Hematopoietic multipotent progenitor cell treated with erythropoietin and hydrocortisone succinate and interleukin-3 and kit ligand, for 4 days (in vitro differentiated cells): ENCODE results near the gene EFCAB8.
"Not testable (repeated sequence)": the region's sequence is repeated elsewhere in the genome, so short reads cannot be mapped to it uniquely, and the experiment has no call there.

Experiments used
- DNase-seq: peaks from one replicate; pipeline ENCODE4 v3.0.0-alpha.2; 2015

The EFCAB8 gene

DNA sequence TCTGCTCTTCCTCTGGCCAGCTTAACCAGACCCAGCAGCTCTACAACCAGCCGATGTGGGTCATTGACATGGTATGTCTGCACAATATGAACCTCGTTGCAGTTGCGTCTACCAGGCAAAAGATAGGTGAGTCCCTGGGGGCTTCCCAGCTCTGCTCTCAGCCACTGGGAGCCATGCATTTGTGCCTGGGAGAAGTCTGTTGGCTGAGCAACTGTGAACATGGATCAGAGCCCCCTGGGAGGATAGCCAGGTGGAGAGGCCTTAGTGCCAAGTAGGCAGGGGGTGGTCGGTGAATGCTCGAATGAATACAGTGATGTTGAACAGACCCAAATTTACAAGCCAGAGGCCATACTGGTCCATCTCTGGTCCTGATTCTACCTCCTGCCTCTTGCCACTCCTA is 30.6 kb downstream of the EFCAB8 start:
- DNase-seq: no peak

DNA sequence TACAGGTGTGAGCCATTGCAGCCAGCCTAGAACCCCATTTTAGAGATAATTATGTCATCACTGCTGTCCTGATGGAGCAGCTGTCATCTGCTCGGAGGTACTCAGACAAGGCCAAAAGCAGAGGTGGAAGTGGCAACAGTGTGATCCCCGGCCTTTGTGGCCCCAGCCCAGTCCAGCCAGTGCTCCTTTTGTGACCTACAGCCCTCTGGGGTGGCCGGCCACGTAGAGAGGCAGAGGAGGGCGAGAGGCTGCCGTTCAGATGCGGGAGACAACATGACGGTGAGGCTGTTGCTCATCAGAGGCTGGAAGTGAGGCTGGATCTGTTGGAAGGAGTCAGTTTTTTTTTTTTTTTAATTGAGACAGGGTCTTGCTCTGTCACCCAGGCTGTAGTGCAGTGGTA is 32.8 kb downstream of the EFCAB8 start:
- no peak for DNase-seq

DNA sequence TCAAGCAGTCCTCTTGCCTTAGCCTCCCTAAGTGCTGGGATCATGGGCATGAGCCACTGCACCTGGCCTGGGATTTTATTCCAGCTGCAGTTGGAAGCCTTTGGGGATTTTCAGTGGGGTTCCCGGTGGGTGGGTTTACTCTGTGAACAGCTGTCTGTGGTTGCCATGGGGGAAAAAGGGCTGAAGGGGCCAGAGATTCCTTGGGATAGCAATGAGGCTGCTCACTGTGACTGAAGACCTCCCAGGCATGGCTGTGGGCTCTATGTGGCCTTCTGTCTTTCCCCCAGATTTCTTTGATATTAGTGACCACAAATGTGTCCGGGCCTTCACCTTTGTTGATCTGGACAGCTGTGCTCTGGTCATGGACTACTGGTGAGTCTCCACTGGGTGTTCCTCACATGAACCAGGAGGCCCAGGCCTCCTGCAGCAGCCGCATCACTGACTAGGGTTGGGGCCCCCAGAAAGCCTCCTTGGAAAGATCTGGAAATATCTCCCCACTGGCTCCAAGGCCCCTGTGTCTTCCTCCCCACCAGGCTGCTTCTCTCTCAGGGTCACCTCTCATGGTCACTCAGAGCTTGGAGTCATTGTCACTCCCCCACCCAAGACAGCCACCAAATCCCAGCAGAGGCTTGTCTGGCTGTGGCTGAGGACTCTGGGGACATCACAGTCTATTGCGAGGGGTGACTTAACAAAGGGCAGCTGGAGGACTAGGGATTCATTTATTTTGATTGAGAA is 33.4 kb downstream of the EFCAB8 start:
- DNase-seq: no peak

DNA sequence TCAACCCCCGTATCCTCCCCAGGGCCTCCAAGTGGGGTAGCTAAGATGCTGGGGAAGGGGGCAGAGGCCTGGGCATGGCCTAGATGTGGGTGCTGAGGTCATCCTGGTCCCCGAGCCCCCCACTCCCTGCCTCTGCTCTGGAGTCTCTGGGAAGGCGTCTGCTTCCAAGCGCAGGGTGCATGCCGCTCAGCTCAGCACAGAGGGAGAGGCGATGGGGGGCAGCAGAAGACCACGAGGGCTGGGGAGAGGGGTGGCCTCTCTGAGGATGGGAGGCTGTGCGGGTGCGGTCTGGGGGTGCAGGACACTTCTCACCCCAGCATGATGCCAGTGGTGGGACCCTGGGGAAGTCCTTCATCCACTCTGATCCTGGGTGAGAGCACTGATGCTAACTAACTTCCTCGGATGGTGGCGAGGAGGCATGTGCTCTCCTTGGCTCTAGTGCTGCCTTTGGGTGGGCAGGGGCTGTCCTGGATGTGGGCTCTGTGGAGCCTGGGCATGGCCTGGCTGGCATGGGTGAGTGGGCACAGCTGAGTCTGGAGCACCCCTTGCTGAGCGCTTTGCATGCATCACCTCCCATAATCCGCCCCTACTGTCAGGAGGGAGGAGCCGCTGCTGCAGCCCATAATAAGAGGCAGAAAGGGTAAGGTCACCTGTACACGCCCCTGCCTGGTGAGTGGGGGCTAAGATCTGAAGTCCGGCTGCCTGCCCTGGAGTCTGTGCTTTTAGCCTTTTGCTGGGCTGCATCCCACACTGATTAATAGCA is 34.7 kb downstream of the EFCAB8 start:
- DNase-seq: no peak

DNA sequence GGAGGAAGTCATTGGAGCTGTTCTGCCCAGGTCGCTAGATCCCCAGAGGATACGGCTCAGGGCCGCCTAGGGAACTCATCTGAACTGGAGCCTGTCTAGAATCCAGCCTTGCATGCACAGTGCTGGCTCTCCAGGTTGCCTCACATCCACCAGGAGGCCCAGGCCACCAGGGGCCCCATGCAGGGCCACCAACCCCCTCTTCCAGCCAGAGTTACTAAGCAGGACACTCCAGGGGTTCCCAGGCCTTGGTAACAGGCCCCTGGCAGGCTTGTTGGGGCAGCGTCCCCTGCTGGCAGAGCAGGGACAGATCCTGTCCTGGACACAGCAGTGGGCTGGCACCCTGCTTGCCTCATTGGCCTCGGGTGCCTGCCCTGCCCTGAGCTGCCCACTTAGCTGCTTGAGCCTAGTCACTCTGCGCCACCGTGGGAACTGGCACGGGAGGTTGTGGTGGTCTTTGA is 35.3 kb downstream of the EFCAB8 start:
- peak; percentile 38 for DNase-seq

DNA sequence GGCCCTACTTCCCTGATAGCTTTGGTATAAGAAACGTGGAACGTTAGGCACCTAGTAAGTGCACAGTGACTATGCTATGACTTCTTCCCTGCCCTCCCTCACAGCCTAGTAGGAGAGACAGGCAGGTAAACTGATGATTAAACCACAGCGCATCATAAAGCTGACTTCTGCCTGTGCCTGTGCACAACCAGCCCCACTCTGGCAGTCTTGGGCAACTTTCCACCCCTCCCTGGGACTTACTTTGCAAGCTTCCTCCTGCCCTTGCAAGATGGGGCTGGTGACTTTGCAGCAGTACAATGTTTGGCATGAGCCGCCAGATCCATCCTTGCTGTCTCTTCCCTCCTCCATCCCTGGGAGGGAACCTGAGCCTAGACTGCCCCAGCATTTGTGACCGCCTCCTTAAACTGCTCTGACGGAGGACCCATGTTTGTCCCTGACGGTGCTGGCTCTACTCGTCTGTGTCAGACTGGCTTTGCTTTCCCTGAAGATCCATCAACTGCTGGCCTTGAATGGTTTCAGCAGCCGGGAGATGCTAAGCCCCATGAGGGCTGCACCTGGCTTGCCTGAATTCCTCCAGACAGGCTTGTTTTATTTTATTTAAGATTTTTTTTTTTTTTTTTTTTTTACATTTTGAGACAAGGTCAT is 36.1 kb downstream of the EFCAB8 start:
- DNase-seq: no peak

DNA sequence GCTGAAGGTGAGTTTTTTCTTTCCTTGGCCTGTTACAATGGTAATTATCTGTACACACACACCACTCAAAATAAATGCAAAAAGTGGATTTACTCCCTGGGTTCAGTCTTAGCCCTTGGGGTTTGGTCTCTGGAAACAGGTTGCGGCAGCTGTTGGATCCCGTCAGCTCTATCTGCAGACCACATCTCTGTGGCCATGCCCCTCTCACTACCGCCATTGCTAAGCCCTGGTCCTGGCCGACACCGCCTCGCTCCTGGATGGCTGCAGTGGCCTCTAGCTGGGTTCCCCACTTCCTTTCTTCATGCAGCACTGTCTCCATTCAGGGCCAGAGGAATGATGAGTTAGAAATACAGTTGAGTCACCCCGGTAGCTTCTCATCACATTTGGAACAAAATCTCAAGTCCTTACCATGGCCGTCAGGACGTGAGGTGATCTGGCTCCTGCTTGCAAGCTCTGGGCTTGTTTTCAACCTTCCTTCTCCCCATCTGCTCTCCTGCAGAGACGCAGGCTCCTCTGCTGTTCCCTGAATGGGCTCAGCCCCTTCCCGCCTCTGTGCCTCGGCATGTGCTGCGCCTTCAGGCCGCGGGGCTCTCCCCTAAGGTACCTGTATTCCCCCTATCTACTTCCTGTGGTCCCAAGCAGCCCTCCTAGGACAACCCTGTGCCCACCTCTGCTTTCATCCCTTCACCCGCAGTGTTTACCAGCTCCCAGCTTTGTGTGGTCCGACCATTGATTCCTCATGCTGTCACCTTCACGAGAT is 38.0 kb downstream of the EFCAB8 start:
- peak; percentile 77 for DNase-seq

DNA sequence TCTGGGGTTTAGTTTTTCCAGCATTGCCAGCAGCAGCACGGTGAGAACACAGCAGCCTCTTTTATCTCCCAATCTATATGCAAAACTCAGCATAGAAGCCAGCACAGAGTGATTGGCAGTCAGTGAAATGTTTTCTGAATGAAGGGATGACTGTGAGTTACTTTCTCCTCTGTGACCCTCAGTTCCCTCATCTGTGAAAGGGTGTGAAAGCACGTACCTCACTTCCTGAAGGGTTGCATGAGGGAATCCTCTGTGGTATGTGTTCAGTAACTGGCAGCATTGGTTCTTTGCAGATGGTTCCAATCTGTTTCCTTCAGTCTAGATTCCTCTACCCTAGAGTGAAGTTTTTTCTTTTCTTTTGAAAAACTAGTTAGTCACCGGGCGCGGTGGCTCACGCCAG is 40.0 kb downstream of the EFCAB8 start:
- peak; percentile 34 for DNase-seq

DNA sequence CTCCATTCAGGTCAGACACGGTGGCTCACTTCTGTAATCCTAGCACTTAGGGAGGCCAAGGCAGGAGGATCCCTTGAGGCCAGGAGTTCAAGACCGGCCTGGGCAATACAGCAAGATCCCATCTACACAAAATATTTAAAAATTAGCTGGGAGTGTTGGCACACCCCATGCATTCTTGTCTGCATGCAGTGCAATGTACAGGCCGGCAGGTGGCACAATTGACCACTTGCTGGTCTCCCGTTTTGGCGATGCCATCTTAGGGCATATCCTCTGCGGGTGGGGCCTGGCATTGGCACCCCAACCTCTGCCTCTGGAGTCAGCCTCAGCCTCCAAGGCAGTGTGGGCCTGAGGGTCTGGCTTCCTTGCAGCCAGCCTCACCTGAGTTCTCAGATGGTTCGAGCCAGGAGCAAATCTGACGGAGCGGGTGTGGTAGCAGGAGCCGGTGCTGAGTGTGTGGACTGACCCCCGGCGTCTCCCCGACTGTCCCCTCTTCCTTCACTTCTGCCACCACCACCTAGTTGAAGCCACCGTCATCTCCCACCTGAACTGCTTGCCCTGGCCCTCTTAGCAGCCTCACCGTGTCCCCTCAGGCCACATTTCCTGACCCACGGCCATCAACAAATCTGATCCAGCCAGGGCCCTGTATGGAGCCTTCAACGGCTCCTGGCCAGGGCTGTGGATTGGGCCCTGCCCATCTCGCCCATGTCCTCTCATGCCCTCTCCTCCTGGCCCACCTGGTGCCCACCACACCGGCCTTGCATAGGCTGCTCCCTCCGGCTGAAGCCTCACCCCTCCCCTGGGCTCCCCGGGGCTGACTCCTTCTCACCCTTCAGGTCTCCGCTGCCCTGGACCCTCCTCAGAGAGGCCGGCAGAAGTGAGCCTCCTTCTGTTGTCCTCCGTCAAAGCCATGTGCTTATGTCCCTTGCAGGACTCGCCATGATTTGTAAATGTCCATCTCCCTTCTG is 44.0 kb downstream of the EFCAB8 start:
- DNase-seq: peak; percentile 82

DNA sequence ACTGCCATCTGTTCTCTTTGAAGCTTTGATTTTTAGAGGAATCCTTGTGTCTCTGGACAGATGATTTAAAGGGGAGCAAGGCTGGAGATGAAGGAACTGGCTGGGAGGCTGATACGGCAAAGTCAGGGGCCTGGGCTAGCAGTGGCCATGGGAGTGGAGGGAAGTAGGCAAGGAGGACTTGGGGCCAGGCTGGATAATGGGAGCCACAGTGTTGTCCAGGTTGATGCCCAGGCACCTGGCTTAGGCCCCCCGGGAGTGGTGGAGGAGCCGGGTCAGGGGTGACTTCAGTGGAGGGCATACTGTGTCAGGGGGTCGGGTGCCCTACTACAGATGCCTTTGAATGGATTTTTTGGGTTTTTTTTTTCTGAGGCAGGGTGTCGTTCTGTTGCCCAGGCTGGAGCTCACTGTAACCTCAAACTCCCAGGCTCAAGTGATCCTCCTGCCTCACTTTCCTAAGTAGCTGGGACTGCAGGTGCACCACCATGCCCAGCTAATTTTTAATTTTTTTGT is 45.0 kb downstream of the EFCAB8 start:
- no peak for DNase-seq

DNA sequence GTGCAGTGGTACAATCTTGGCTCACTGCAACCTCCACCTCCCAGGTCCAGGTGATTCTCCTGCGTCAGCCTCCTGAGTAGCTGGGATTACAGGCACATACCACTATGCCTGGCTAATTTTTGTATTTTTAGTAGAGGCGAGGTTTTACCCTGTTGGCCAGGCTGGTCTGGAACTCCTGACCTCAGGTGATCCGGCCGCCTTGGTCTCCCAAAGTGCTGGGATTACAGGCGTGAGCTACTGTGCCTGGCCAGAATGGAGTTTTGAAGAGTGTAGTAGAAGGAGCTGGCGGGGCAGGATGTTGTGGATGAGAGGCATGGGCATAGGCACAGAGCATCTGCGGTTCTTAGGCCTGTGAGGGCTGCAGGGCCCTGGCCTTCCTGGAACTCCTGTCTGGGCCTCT is 46.0 kb downstream of the EFCAB8 start:
- not testable (repeated sequence) for DNase-seq

DNA sequence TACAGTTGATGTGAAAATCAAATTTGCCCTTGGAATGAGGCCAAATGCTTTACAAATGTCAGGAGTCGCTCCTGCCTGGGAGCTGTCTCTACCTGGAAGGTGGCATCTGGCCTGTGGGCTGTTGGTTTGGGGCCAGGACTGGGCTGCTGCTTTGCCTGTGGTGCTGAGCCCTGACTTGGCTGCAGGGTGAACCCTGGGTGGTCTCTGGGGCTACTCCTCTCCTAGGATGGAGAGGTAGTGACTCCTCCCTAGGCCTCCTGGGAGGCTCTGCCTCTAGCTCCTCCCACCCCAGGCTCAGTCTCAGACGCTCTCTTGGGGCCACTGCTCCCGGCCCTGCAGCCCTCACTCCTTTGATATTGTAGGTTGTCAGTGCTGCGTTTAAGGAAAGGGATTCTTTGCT is 47.5 kb downstream of the EFCAB8 start:
- DNase-seq: no peak

DNA sequence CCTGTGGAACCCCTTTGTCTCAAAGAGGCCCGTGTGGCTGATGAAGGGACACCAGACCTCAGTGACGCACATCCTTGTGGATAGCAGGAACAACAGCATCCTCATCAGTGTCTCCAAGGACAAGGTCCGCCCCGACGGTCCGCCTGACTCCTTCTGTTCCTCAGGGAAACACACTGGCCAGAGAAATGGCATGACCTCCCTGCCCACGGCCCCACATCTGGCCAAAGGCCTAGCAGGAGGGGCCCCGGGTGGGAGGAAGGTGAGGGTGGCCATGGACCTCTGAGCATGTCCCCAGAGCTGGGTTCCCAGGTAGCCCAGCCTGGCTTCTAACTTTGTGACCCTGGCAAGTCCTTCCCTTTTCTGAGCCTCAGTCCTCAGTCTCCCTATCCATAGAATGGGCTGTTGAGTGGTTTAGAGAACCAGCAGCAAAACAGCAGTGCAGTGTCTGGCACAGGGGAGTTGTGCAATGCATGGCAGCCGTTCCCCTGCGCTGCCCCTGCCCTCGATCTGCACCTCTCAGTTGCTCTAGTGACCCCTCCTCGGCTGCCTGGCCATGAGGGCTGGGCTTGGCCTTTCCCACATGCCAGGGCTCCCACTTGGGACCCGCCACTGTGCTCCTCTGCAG is 48.3 kb downstream of the EFCAB8 start:
- no peak for DNase-seq

DNA sequence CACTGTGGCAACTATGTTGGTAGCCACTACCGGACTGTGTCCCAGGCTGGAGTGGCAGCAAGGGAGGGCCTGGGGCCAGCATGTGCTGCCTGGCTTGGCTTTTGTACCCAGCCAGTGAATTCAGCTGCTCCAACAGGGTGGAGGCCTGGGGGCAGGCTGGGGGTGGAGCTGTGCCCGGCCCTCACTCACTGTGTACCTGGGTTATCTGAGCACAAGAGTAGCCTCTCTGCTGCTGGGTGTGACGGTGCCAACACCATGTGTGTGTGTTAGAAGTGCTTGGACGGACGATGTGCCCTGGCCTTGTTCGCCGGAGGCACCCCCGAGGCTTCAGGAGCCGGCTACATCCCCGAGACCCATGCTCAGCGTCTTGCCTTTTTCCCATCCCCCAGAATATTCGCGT is 49.2 kb downstream of the EFCAB8 start:
- no peak for DNase-seq

DNA sequence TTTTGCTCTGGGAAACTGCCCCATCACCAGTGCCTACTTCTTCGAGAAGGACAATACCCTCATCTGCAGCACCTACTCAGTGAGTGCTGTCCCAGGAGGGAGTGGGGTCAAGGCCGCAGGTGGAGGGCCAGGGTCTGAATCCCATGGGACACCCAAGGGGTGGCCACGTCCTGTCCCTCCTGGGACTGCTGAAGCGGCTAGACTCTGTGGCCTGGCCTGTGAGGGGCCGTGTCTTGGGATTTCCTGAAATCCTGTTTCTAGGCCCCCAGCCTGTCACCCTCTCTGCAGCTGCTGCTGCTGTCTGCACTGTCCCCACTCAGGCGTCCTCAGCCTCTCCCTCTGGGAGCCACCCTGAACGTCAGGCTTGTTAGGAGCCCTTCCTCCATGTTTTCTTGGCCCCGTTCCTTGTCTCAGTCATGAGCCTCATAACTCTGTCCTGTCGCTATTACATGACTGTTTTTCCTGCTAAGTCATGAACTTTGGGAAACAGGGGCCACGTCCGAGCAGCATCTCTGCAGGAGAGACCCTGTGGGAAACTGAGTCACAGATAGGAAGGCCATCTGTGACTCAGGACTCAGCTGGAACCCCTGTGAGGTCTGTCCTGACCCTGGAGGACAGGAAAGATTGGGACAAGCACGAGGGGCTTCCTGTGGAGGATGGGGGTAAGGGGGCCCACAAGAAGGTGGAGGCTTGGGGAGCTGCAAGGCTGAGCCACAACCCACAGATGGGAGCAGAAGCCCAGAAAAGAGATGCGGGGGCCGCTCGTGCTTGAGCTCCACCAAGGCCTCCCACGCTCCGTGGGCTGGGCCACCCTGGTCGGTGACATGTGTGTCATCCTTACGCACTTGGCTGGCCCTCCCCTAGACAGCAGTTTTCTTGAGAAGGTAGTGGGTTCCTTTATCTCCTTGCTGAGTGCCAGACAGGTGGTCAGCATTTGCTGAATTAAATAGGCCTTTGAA is 49.9 kb downstream of the EFCAB8 start:
- no peak for DNase-seq

DNA sequence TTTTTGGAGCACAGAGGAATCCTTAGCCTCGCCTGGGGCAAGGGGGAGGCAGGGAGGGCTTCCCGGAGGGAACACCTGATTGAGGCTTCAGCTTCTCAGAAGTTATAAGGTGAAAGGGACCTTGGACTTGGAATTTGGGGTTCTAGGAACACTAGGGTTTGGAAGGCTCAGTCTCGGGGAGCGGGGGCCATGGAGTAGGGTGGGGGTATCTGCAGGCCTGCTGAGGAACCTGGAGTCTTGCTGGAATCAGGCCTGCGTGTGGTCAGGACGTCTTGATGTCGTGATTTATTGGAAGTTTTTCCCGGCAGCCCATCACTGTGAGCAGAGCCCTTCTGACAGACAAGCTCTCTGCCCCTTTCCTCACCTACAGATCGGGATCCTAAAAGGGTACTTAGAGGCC is 50.7 kb downstream of the EFCAB8 start:
- no peak for DNase-seq

DNA sequence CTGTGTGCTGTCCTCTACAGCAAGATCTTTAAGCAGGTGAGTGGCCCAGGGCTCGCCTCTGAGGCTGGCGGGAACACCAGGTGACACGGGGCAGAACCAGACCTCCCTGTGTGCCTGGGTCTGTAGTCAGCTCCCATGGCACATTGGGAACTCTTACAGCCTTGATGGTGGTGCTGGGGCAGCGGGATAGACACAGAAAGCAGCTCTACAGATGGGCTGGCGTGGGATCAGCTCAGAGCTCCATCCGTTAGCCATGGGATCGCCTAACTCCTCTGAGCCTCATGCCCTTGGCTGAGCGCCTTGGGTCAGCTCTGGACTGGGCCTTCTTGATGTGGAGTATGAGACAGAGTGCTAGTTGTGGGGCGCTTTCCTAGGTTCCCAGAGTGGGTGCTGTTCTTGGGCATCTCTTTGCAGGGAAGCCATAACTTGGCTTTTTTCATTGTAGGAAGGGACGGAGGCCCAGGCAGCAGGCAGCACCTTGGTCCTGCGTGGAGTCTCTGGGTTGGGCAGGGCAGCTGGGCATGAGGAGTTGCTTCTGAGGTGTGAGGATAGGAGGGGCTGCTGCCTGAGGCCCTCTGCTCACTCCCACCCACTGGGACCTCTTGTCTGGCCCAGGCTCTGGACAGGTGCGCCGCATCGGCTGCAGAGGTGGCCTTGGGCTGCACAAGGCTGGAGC is 51.3 kb downstream of the EFCAB8 start:
- DNase-seq: no peak

DNA sequence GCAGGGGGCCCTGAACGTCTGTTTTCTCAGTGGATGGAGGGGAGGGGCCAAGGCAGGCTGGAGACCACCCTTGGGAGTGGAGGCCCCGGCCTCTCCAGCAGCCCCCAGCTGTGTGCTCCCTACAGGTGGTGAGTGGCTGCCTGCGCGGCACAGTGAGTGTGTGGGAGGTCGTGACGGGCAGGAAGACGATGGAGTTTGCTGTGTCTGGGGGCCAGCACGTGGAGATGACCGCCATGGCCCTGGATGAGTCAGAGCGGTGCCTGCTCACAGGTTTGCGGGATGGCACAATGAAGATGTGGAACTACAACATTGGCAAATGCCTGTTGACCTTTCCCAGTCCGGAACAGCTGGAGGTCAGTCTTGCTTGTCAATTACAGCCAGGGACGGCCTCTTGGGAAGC is 52.6 kb downstream of the EFCAB8 start:
- DNase-seq: no peak

DNA sequence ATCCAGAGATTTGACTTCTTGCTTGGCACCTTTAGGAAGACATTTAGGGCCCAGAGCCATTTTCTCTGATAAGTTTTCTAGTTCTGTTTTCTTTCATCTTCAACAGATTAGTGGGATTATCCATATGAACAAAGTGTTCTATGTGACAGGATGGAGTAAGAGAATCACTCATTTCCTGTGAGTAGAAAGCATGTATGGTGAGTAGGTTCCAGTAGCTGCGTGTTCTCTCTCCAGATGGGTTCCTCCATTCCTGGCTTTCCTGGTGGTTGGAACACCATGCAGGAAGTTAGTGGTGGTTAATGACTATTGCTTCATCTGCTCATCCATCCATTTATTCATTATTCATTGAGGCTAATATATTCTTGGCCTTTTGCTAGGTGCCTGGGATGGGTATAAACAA is 54.0 kb downstream of the EFCAB8 start:
- DNase-seq: no peak
